Measurements from ENCODE around the gene KCNJ15. TPM values are rescaled to one million over a fixed set of nuclear protein-coding genes. Genes with fewer than 3 reads are reported as not detected.
A peak's percentile ranks its signal among the peaks of the same experiment; 100 is the strongest.

KCNJ15 gene
- total RNA-seq, 3 donors from 2014 or later: 0.80 to 6.9 (median 0.98) TPM

GRCh38 chr21:38267136-38267755, 10.5 kb downstream of the KCNJ15 start:
- H3K27me3 ChIP-seq: no peaks in the 10 kb centered on the region
- peak overlapping the region; percentile 60 to 67 for H3K27ac ChIP-seq
- H3K36me3 ChIP-seq: no peaks in the 10 kb centered on the region
- H3K9me3 ChIP-seq: no peaks in the 10 kb centered on the region
- H3K4me1 ChIP-seq: no peaks in the 10 kb centered on the region
- DNase-seq (ENCODE audit: low spot score in 2 of 2): no peak
- no peak for TF ChIP-seq POLR2A (IDR thresholded peaks at IDR 0.05)
- TF ChIP-seq, protein P1, sequence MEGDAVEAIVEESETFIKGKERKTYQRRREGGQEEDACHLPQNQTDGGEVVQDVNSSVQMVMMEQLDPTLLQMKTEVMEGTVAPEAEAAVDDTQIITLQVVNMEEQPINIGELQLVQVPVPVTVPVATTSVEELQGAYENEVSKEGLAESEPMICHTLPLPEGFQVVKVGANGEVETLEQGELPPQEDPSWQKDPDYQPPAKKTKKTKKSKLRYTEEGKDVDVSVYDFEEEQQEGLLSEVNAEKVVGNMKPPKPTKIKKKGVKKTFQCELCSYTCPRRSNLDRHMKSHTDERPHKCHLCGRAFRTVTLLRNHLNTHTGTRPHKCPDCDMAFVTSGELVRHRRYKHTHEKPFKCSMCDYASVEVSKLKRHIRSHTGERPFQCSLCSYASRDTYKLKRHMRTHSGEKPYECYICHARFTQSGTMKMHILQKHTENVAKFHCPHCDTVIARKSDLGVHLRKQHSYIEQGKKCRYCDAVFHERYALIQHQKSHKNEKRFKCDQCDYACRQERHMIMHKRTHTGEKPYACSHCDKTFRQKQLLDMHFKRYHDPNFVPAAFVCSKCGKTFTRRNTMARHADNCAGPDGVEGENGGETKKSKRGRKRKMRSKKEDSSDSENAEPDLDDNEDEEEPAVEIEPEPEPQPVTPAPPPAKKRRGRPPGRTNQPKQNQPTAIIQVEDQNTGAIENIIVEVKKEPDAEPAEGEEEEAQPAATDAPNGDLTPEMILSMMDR (IDR thresholded peaks at IDR 0.05): no peak
- TF ChIP-seq POLR2AphosphoS5 (IDR thresholded peaks at IDR 0.05): no peak
- no peak overlapping the region for H3K4me3 ChIP-seq
- intact Hi-C loops (cut with DNase I; ENCODE audit: low total_unique reads): no loop called here

DNA sequence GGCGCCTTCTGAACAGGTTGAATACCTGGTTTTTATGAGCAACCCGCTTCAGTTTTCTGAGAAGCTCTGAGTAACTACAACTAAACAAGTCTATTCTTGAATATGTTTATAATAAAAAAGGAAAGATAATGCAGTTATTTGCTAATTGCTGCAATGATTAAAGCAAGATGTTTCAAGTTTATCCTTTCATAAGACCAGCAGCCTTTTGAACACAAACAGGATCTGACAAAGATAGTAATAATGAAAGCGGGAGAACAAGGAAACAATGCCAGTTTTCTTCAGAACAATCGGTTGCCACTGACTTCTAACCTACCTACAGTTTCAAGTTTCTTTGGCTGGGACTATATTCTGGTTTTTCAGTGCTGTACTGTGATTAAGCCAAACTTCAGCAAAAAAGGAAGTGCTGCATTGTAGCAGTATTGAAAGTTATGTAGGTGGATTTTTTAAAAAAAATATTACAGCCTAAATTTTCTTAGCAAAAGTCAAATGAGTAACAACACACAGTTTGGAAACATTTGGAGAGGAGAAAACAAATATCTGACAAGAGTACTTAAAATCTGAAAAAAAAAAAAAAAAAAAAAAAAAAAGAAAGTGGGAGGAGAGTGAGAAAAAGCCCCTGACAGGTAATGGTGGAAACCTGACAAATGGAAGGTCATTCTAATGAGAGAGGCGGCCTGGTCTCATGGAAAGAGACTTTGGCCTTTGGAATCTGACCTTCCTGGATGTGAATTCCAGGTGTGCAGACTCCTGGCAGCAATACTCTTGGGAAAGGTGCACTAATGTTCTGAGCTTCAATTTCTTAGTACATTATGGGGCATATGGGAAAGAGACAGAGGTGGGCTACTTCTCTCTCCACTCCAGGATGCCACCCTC, 11.4 kb downstream of the KCNJ15 start:
- intact Hi-C loops (cut with DNase I; ENCODE audit: low total_unique reads): no loop called here
- Histone ChIP-seq H3K4me1 (no peaks in the 10 kb centered on the region), H3K27ac (peak overlapping the region; percentile 67 to 79), H3K27me3 (no peaks in the 10 kb centered on the region), H3K9me3 (no peaks in the 10 kb centered on the region), H3K36me3 (no peaks in the 10 kb centered on the region), H3K4me3 (no peak overlapping the region)
- TF ChIP-seq POLR2AphosphoS5 (IDR thresholded peaks at IDR 0.05) (no peak), POLR2A (IDR thresholded peaks at IDR 0.05) (no peak)
- TF ChIP-seq, protein P1 (IDR thresholded peaks at IDR 0.05): no peak
- DNase-seq (ENCODE audit: low spot score in 2 of 2): no peak

DNA sequence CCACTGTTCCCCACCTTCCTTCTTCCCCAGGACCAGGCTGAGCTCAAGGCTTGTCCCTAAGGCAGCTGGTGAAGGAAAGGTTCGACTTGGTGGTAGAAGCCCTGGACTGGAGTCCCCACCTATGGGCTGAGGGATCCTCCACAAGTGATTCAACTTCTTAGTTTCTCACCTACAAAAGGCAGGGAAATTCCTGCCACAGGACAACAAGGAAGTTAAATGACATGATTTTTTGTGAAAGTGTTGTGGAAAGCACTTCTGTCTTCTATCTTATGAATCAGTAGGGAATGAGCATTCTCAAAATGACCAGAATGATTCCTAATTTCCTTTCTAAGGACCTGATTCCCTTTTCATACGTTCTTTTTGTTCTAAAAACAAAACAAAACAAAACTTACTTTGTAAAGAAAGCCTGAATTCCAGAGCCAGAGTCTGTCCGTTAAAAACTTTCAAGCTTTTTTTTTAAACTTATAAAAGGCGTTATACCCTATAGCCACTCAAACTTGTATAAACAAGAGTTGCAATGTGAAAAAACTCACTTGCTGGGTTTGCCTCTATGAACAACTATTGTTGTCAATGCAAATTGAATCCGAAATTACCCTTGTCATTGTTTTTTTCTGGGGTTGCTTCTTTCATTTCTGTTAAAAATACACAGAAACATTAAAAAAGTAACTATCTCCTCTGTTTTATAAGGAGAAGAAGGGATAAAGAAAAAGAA, 12.2 kb downstream of the KCNJ15 start:
- Histone ChIP-seq H3K9me3 (no peaks in the 10 kb centered on the region), H3K27ac (peak overlapping the region; percentile 67 to 79), H3K27me3 (no peaks in the 10 kb centered on the region), H3K4me1 (no peaks in the 10 kb centered on the region), H3K4me3 (no peak overlapping the region), H3K36me3 (no peaks in the 10 kb centered on the region)
- DNase-seq (ENCODE audit: low spot score in 2 of 2): no peak
- TF ChIP-seq, protein P1 (IDR thresholded peaks at IDR 0.05): no peak
- TF ChIP-seq POLR2A (IDR thresholded peaks at IDR 0.05) (no peak), POLR2AphosphoS5 (IDR thresholded peaks at IDR 0.05) (no peak)
- intact Hi-C loops (cut with DNase I; ENCODE audit: low total_unique reads): no loop called here

- Histone ChIP-seq H3K27me3 (no peaks in the 10 kb centered on the region), H3K4me1 (no peaks in the 10 kb centered on the region), H3K27ac (peak overlapping the region; percentile 48 to 67), H3K36me3 (no peaks in the 10 kb centered on the region), H3K9me3 (no peaks in the 10 kb centered on the region), H3K4me3 (no peak overlapping the region)
- TF ChIP-seq POLR2AphosphoS5 (IDR thresholded peaks at IDR 0.05): no peak
- no peak for TF ChIP-seq POLR2A (IDR thresholded peaks at IDR 0.05)
- TF ChIP-seq, protein P1 (IDR thresholded peaks at IDR 0.05): no peak
- intact Hi-C loops (cut with DNase I; ENCODE audit: low total_unique reads): no loop called here
- no peak for DNase-seq (ENCODE audit: low spot score in 2 of 2)
These were observed 12.8 kb downstream of the KCNJ15 start for GRCh38 chr21:38269576-38269936.
